Stimulated activated CD4-positive, alpha-beta T cell treated with anti-CD3 and anti-CD28 coated beads, TNF-alpha, amount 100 ng/mL, for 4 hours (primary cell): Measurements from ENCODE around the gene WNK2.

Experiments
- DNase-seq, 3 experiments: peaks; one replicate each; pipeline ENCODE4 v3.0.0-alpha.2; 2020; ENCODE audit warnings: low read depth in 3 of 3

WNK2 gene

GRCh38 chr9:93185266-93186214 lies 1.6 kb downstream of the WNK2 start:
- DNase-seq = no peak

GRCh38 chr9:93186215-93186945 lies 2.4 kb downstream of the WNK2 start:
- no peak for DNase-seq

GRCh38 chr9:93187047-93187446 lies 3.1 kb downstream of the WNK2 start:
- DNase-seq = no peak

- DNase-seq = no peak
Measured at GRCh38 chr9:93187574-93187973, 3.6 kb downstream of the WNK2 start.

- DNase-seq = no peak
Measured at GRCh38 chr9:93188426-93189368, 4.8 kb downstream of the WNK2 start.

GRCh38 chr9:93189369-93190132 lies 5.6 kb downstream of the WNK2 start:
- DNase-seq = no peak

DNA sequence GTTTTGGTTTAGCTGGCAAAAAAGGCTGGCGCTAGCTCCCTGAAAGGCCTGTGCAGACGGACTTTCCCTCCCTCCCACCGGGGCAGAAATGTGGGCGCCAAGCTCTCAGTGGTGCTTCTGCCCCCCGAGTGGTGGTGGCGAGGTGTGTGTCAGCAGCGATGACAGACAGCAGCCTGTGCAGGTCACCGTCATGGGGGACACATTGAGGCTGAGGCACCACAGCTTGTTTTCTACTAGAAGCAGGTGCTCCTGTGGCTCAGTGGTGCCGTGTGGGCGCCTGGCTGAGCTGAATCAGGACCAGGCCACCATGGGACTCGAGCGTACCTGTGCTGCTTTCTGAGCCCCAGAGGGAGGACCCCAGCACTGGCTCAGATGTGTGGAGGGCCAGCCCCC lies 6.2 kb downstream of the WNK2 start:
- no peak for DNase-seq

- DNase-seq = no peak
Measured at GRCh38 chr9:93190656-93191353, 6.9 kb downstream of the WNK2 start.

DNA sequence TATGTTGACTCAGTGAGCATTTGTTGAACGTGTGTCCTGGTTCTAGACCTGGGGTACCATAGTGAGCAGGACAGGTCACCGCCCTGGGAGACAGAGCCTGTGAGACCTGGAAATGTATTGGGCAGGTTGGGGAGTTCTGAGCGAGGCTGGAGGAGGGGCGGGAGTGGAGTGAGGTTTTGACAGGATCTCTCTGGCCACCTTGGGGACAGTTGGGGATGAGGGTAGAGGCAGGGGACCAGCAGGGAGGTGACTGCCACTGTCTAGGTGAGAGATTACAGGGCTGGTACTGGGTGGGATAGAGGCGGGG lies 7.4 kb downstream of the WNK2 start:
- no peak for DNase-seq

DNA sequence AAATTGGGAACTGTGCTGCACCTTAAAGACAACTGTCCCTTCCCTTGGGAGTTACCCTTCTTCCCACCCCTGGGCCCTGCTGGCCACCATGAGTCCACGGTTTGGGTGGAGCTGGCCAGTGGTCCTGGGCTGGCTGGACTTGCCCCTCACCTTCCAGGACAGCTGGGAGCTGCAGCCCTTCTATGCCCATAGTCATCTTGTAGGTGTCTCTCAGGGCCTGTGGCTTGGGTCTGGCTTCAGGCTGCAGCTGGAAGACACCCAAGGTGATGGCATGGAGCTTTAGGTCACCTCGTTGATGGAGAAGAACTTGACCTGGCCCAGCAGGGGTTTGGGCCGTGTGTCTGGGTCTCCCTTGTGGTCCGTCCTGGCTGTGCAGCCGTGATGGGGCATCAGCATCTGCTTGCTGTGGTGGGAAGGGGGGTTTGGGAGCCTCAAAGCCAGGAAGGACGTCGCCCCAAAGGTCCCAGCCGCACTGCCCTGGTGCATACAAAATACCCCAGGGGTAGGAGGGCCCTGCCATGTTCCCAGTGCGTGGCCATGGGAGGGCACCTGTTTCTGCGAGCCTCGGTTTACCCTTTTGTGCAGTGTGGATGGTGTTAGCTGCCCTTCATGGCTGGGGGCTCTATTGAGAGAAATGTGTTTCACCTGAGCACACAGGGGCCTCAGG lies 8.9 kb downstream of the WNK2 start:
- DNase-seq = no peak

GRCh38 chr9:93193388-93194220 lies 9.7 kb downstream of the WNK2 start:
- no peak for DNase-seq

- no peak for DNase-seq
Measured at GRCh38 chr9:93194221-93194625, 10.3 kb downstream of the WNK2 start.

- no peak for DNase-seq
Measured at GRCh38 chr9:93194641-93195040, 10.7 kb downstream of the WNK2 start.

DNA sequence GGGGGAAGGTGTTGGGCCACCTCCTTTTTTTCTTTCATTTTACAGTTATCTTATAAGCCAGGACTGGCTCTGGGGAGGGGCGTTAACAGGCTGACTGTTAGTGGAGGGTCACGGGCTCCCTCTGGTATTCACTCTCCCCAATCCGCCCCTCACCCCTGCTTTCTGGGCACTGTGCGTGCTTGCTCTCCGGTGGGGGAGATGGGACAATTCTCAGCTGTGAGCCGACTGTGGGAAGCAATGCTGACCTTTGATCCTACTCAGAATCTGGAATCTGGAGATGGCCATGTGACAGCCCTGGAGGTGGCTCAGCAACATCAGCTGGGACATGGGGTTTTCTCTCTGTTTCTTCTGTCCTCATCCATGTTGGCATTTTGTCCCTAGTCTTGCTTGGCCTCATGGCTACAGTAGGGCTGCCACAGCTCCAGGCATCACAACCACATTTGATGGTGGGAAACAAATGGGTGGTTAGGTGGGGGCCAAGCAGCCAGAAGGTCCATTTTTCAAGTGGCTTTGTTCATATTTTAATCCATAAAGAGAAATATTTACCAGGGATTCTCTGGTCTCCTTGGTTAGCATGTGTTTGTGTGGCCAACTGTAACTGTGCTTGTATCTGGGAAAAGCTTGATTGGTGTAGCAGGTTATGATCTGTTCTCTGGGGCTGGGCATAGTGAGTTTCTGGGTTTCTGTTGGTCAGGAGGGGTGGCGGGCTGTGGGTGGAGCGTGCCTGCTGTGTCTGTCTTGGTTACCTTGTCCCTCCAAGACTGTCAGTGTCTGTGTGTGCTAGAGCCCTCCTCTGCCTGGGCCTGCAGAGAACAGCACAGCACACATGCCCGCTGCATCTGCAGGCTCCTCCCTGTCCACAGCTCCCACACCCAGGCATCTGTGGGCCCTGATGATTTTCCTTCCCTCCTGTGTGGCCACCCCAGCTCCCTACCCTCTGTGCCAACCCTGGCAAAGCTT lies 12.4 kb downstream of the WNK2 start:
- DNase-seq = no peak

GRCh38 chr9:93197670-93198069 lies 13.7 kb downstream of the WNK2 start:
- no peak for DNase-seq

- DNase-seq = no peak
Measured at GRCh38 chr9:93198117-93198837, 14.3 kb downstream of the WNK2 start.
